AG04450 (cell line): ENCODE measurements around the gene UCK2. TPM values are rescaled to one million over a fixed set of nuclear protein-coding genes. Genes with fewer than 3 reads are reported as not detected.

Experiments used
- CTCF ChIA-PET: fragments of 300-600, 350-600 bp; formaldehyde crosslinking; extraction: SDS; loops from one replicate; lab custom pipeline; 2022; ENCODE audit warnings: antibody characterized with exemption, inconsistent platforms; lab: Charles Lee
- POLR2A ChIA-PET: fragments of 350-600 bp; formaldehyde crosslinking; extraction: SDS; loops from one replicate; lab custom pipeline; 2021; ENCODE audit warnings: antibody characterized with exemption, inconsistent platforms; lab: Yijun Ruan, JAX
- DNase-seq: peaks from one replicate; pipeline ENCODE4 v3.0.0-alpha.2; 2011; ENCODE audit warnings: low read depth, low spot score
- H3K27ac ChIP-seq: one replicate; pipeline ENCODE4 v1.5.1; 2012; ENCODE audit warnings: low read depth, low read length, control low read depth
- H3K27me3 ChIP-seq: one replicate; pipeline ENCODE4 v1.6.0; 2012; ENCODE audit warnings: low read length; ENCODE audit not compliant: control insufficient read depth, insufficient read depth
- H3K4me3 ChIP-seq: 2 replicates; pipeline ENCODE4 v1.5.1; 2011; ENCODE audit warnings: mild to moderate bottlenecking, low read depth, low read length, control low read depth
- H3K9me3 ChIP-seq: 2 replicates; pipeline ENCODE4 v1.5.1; 2012; ENCODE audit warnings: low read length; ENCODE audit not compliant: control insufficient read depth, insufficient read depth
- CTCF ChIP-seq: IDR thresholded peaks from 2 replicates; pipeline ENCODE4 v1.5.1; 2011; ENCODE audit warnings: low read depth, low read length, control low read depth, inconsistent platforms
- polyA plus RNA-seq: library from polyadenylated mRNA; depleted of rRNA; stranded (reverse); fragments of >200 nt; gene quantifications from 2 replicates; pipeline ENCODE4 v1.2.3, GENCODE V29; 2011

The UCK2 gene
- polyA plus RNA-seq, 1 experiment: 52.7 TPM

DNA sequence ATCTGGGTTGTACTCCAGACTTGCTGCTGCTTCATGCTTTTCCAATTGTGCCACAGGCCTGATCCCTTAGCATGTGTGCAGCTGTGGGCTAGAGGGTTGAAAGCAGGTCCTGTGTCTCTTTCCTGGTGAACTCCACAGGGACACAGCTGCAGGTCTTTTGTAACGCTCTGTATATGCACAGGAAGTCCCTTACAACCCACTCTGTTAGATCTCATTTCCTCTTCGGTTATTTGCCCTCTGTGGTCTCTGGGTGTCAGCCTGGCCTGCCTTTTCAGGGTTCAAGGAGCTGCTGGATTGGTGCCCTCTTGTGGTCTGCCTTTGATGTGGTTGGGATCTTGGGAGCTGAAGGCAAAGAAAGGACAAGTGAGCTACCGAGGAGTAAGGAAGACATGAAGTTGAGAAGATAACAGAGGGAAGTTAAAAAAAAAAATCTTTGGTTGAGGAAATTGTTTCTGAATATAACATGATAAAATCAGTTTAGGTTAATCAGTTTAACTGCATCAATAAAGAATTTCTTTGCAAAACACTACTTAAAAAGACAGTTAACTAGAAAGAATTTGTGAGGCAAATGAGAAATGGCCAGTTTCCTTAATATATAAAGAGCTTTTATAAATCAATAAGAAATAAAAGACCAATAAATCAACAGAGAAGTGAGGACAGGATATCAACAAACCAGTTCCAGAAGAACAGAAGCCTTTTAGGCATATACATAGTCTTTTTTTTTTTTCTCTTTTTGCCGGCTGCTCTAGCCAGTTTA is 44.1 kb downstream of the UCK2 start:
- Histone ChIP-seq H3K4me3 (no peak overlapping the region), H3K27me3 (no peaks in the 10 kb centered on the region), H3K27ac (no peak overlapping the region), H3K9me3 (peaks cover 3% of the 10 kb centered on the region; the same call in 1 of the 2 replicates)
- DNase-seq: no peak
- POLR2A ChIA-PET: no interaction called here
- TF ChIP-seq CTCF: peak; percentile 24; the same call in 1 of the 2 replicates
- CTCF ChIA-PET: interaction anchor here (0.6 to 2.0 kb wide), 14 partner anchors 9 to 1397 kb away, joined by 3 to 7 read pairs (median 4); partner anchors contain the start of gene TMCO1

- POLR2A ChIA-PET: no interaction called here
- TF ChIP-seq CTCF: no peak
- CTCF ChIA-PET: interaction anchor here (0.5 kb wide), 1 partner anchor 23 kb away, joined by 3 read pairs; no protein-coding TSS in a partner anchor
- peaks cover 3% of the 10 kb centered on the region; the same call in 1 of the 2 replicates for H3K9me3 ChIP-seq
- no peaks in the 10 kb centered on the region for H3K27me3 ChIP-seq
- DNase-seq: no peak
- H3K27ac ChIP-seq: no peak overlapping the region
- H3K4me3 ChIP-seq: no peak overlapping the region
Measured at GRCh38 chr1:165873481-165873880, 46.1 kb downstream of the UCK2 start.

DNA sequence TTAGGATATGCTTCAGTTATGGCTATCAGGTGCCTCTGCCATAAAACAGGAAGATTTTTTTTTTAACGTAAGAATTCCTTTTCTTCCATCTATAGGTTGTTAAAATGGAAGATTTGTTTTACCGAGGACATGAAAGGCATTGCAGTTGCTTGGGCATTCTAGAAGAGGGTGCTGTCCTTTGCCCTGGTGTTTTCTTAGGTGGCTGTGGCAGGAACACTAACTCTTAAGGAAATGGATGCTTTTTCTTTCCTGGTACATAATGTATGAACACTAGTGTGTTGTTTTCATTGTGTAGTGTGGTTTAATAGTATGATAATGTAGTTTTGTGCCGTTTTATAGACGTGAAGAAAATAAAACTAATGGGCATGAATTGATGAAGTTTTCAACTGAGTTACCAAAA is 47.2 kb downstream of the UCK2 start:
- Histone ChIP-seq H3K27ac (no peak overlapping the region), H3K27me3 (no peaks in the 10 kb centered on the region), H3K4me3 (no peak overlapping the region), H3K9me3 (peaks cover 3% of the 10 kb centered on the region; the same call in 1 of the 2 replicates)
- POLR2A ChIA-PET: no interaction called here
- CTCF ChIA-PET: interaction anchor here (0.5 to 1.2 kb wide), 4 partner anchors 50 to 1192 kb away, joined by 3 read pairs; no protein-coding TSS in a partner anchor
- TF ChIP-seq CTCF: no peak
- DNase-seq: no peak

DNA sequence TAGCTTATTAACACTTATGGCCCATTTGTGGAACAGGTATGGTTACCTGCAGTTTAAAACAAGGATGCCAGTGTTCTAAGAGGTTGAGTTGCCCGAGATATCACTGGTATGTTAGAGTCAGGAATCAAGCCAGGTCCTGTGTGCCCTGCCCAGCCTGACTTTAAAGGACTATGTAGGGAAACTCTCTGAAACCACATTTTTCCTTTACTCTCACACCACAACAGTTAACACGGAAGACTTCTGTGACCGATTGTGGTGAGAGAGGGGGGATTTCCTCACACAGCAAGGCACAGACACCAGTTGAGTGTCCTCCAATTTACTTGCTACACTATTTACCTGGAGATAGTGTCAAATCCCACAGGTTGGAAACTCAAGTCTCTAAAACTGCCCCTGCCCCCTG is 47.8 kb downstream of the UCK2 start:
- no peaks in the 10 kb centered on the region for H3K27me3 ChIP-seq
- no peak overlapping the region for H3K27ac ChIP-seq
- no peak overlapping the region for H3K4me3 ChIP-seq
- DNase-seq: no peak
- TF ChIP-seq CTCF: no peak
- ChIA-PET POLR2A (no interaction called here), CTCF (interaction anchor here (0.5 to 0.6 kb wide), 3 partner anchors 49 to 1192 kb away, joined by 3 read pairs; no protein-coding TSS in a partner anchor)
- H3K9me3 ChIP-seq: peaks cover 3% of the 10 kb centered on the region; the same call in 1 of the 2 replicates

DNA sequence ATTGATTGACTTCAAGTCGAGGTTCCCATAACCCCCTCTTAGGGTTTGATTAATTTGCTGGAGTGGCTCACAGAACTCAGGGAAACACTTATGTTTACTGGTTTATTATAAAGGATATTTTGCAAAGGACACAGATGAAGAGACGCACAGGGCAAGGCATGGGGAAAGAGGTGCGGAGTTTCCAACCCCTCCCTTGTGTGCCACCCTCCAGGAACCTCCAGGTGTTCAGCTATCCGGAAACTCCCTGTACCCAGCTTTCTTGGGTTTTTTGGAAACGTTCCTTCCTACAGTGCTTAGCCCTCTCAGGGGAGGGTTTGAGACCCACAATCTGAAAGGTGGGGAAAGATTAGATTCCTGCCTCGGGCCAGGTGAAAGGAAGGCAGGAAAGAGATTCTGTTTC is 48.2 kb downstream of the UCK2 start:
- no peak for DNase-seq
- no peak overlapping the region for H3K4me3 ChIP-seq
- CTCF ChIA-PET: interaction anchor here (0.6 kb wide), 1 partner anchor 505 kb away, joined by 3 read pairs; no protein-coding TSS in a partner anchor
- H3K27ac ChIP-seq: no peak overlapping the region
- H3K27me3 ChIP-seq: no peaks in the 10 kb centered on the region
- peaks cover 3% of the 10 kb centered on the region; the same call in 1 of the 2 replicates for H3K9me3 ChIP-seq
- POLR2A ChIA-PET: no interaction called here
- no peak for TF ChIP-seq CTCF
